ENCODE measurements around the gene GNG3.

DNA sequence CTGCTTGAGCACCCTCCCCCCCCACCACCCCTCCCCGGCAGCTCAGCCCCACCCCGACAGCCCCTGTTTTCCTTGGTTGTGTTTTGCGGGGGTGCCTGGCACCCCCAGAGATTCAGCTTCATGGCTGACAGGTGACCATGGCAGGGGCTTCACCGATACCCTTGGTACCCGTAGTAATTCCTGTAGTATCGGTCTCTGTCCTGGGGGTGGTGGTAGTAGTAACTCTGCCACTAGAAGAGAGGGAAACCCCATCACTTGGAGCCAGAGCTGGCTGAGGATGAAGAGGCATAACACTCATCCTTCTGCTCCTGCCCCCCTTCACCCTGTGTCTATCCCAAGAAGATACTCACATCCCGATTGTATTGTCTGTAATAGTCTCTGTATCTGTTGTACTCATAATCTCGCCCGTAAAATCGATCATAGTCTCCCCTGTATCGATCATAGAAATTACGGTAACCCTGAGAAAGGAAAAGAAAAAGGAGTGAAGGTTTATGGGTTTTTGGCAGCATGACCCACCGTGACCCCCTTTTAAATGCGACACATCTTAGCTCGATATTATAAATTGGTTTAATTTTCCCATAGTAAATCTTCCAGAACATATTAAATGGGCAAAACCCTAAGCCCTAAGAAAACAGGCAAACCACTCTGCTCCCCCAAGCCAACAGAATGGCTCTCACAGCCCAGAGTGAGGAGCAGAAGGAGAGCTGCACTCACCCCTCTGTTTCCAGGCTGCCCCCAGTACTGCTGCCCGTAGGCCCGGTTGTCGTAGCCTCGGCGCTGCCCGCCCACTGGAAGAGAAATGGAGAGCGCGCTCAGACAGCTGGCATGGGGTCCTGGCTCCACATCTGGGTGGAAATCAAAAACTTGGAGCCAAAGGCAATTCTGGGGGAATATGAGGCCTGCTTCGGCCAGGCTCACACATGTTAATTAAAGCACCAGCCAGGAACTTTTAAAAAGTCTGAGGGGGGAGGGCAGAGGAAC is 8.0 kb downstream of the GNG3 start:
- TF ChIP-seq, protein P1, sequence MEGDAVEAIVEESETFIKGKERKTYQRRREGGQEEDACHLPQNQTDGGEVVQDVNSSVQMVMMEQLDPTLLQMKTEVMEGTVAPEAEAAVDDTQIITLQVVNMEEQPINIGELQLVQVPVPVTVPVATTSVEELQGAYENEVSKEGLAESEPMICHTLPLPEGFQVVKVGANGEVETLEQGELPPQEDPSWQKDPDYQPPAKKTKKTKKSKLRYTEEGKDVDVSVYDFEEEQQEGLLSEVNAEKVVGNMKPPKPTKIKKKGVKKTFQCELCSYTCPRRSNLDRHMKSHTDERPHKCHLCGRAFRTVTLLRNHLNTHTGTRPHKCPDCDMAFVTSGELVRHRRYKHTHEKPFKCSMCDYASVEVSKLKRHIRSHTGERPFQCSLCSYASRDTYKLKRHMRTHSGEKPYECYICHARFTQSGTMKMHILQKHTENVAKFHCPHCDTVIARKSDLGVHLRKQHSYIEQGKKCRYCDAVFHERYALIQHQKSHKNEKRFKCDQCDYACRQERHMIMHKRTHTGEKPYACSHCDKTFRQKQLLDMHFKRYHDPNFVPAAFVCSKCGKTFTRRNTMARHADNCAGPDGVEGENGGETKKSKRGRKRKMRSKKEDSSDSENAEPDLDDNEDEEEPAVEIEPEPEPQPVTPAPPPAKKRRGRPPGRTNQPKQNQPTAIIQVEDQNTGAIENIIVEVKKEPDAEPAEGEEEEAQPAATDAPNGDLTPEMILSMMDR (IDR thresholded peaks at IDR 0.05; ENCODE audit: low read depth, low read length): no peak
- TF ChIP-seq EZH2phosphoT487 (IDR thresholded peaks at IDR 0.05; ENCODE audit: low read depth): no peak

All from OCI-LY3 (cell line).